Measurements from ENCODE around the gene FAM168B. TPM values are rescaled to one million over a fixed set of nuclear protein-coding genes. Genes with fewer than 3 reads are reported as not detected.

Gene FAM168B
- total and polyA plus RNA-seq, 5 donors from 2014 or later, result 33.6 to 72.1 (median 40.3) TPM

GRCh38 chr2:131050896-131051295, 42.4 kb downstream of the FAM168B start:
- H3K27ac ChIP-seq (ENCODE audit: insufficient read depth, low read length, poor library complexity, severe bottlenecking), result no peak overlapping the region
- Mint-ChIP-seq H3K27ac (no peak overlapping the region), H3K4me3 (no peak overlapping the region), H3K27me3 (no peaks in the 10 kb centered on the region), H3K4me1 (peaks cover 0 to 2% (median under 1%) of the 10 kb centered on the region in 4 donors), H3K36me3 (peaks cover 65% of the 10 kb centered on the region), H3K9me3 (no peaks in the 10 kb centered on the region)
- H3K36me3 ChIP-seq (ENCODE audit: control insufficient read depth, insufficient read depth, low read length), result peaks cover 84% of the 10 kb centered on the region
- no peaks in the 10 kb centered on the region for H3K4me1 ChIP-seq (ENCODE audit: control insufficient read depth, insufficient read depth, low read length, poor library complexity, severe bottlenecking)
- no peaks in the 10 kb centered on the region for H3K9me3 ChIP-seq (ENCODE audit: control insufficient read depth in 2 of 2, low read length in 2 of 2)
- no peak overlapping the region for H3K4me3 ChIP-seq (ENCODE audit: low read depth, low read length)
- DNase-seq (no peak), ATAC-seq (ENCODE audit: low read depth in 2 of 2) (no peak)
- no peaks in the 10 kb centered on the region for H3K27me3 ChIP-seq (ENCODE audit: control insufficient read depth, insufficient read depth, low read length)

GRCh38 chr2:131049150-131049718, 44.0 kb downstream of the FAM168B start:
- Mint-ChIP-seq H3K36me3 (peaks cover 51% of the 10 kb centered on the region), H3K27me3 (no peaks in the 10 kb centered on the region), H3K27ac (peak overlapping the region in 1 of 3 donors; percentile 48), H3K4me3 (no peak overlapping the region), H3K4me1 (peaks cover 0 to 2% (median 0%) of the 10 kb centered on the region in 4 donors), H3K9me3 (no peaks in the 10 kb centered on the region)
- Histone ChIP-seq H3K4me3 (ENCODE audit: low read depth, low read length) (no peak overlapping the region), H3K27me3 (ENCODE audit: control insufficient read depth, insufficient read depth, low read length) (no peaks in the 10 kb centered on the region), H3K9me3 (ENCODE audit: control insufficient read depth in 2 of 2, low read length in 2 of 2) (no peaks in the 10 kb centered on the region), H3K36me3 (ENCODE audit: control insufficient read depth, insufficient read depth, low read length) (peaks cover 67% of the 10 kb centered on the region), H3K4me1 (ENCODE audit: control insufficient read depth, insufficient read depth, low read length, poor library complexity, severe bottlenecking) (no peaks in the 10 kb centered on the region), H3K27ac (ENCODE audit: insufficient read depth, low read length, poor library complexity, severe bottlenecking) (no peak overlapping the region)
- no peak for DNase-seq
- ATAC-seq (ENCODE audit: low read depth in 2 of 2), result no peak

GRCh38 chr2:131048641-131049040, 44.6 kb downstream of the FAM168B start:
- H3K36me3 Mint-ChIP-seq, result peaks cover 50% of the 10 kb centered on the region
- peaks cover 0 to 4% (median 0%) of the 10 kb centered on the region in 4 donors for H3K4me1 Mint-ChIP-seq

GRCh38 chr2:131047920-131048560, 45.2 kb downstream of the FAM168B start:
- H3K27me3 Mint-ChIP-seq, result no peaks in the 10 kb centered on the region
- H3K9me3 ChIP-seq (ENCODE audit: control insufficient read depth in 2 of 2, low read length in 2 of 2), result no peaks in the 10 kb centered on the region
- DNase-seq (no peak), ATAC-seq (ENCODE audit: low read depth in 2 of 2) (no peak)
- no peak overlapping the region for H3K4me3 Mint-ChIP-seq
- H3K4me3 ChIP-seq (ENCODE audit: low read depth, low read length), result no peak overlapping the region
- peaks cover 0 to 4% (median 0%) of the 10 kb centered on the region in 4 donors for H3K4me1 Mint-ChIP-seq
- peaks cover 59% of the 10 kb centered on the region for H3K36me3 ChIP-seq (ENCODE audit: control insufficient read depth, insufficient read depth, low read length)
- no peak overlapping the region for H3K27ac Mint-ChIP-seq
- H3K27ac ChIP-seq (ENCODE audit: insufficient read depth, low read length, poor library complexity, severe bottlenecking), result no peak overlapping the region
- peaks cover 45% of the 10 kb centered on the region for H3K36me3 Mint-ChIP-seq
- no peaks in the 10 kb centered on the region for H3K4me1 ChIP-seq (ENCODE audit: control insufficient read depth, insufficient read depth, low read length, poor library complexity, severe bottlenecking)
- no peaks in the 10 kb centered on the region for H3K27me3 ChIP-seq (ENCODE audit: control insufficient read depth, insufficient read depth, low read length)
- H3K9me3 Mint-ChIP-seq, result no peaks in the 10 kb centered on the region

More at GRCh38 chr2:131048641-131049040, 44.6 kb downstream of the FAM168B start:
- H3K27me3 ChIP-seq (ENCODE audit: control insufficient read depth, insufficient read depth, low read length), result no peaks in the 10 kb centered on the region
- DNase-seq, result no peak
- no peaks in the 10 kb centered on the region for H3K9me3 Mint-ChIP-seq
- no peak overlapping the region for H3K4me3 ChIP-seq (ENCODE audit: low read depth, low read length)
- no peak overlapping the region for H3K4me3 Mint-ChIP-seq
- no peak overlapping the region for H3K27ac Mint-ChIP-seq
- no peak overlapping the region for H3K27ac ChIP-seq (ENCODE audit: insufficient read depth, low read length, poor library complexity, severe bottlenecking)
- H3K9me3 ChIP-seq (ENCODE audit: control insufficient read depth in 2 of 2, low read length in 2 of 2), result no peaks in the 10 kb centered on the region
- H3K27me3 Mint-ChIP-seq, result no peaks in the 10 kb centered on the region
- H3K4me1 ChIP-seq (ENCODE audit: control insufficient read depth, insufficient read depth, low read length, poor library complexity, severe bottlenecking), result no peaks in the 10 kb centered on the region
- peaks cover 64% of the 10 kb centered on the region for H3K36me3 ChIP-seq (ENCODE audit: control insufficient read depth, insufficient read depth, low read length)
- ATAC-seq (ENCODE audit: low read depth in 2 of 2), result no peak

- Histone ChIP-seq H3K4me3 (ENCODE audit: low read depth, low read length) (no peak overlapping the region), H3K9me3 (ENCODE audit: control insufficient read depth in 2 of 2, low read length in 2 of 2) (no peaks in the 10 kb centered on the region), H3K4me1 (ENCODE audit: control insufficient read depth, insufficient read depth, low read length, poor library complexity, severe bottlenecking) (peaks cover 3% of the 10 kb centered on the region), H3K36me3 (ENCODE audit: control insufficient read depth, insufficient read depth, low read length) (peaks cover 49% of the 10 kb centered on the region), H3K27ac (ENCODE audit: insufficient read depth, low read length, poor library complexity, severe bottlenecking) (no peak overlapping the region), H3K27me3 (ENCODE audit: control insufficient read depth, insufficient read depth, low read length) (no peaks in the 10 kb centered on the region)
- Mint-ChIP-seq H3K27ac (no peak overlapping the region), H3K4me1 (peaks cover 0 to 9% (median 2%) of the 10 kb centered on the region in 4 donors), H3K27me3 (no peaks in the 10 kb centered on the region), H3K9me3 (no peaks in the 10 kb centered on the region), H3K36me3 (peaks cover 36% of the 10 kb centered on the region), H3K4me3 (no peak overlapping the region)
- DNase-seq, result no peak
- ATAC-seq (ENCODE audit: low read depth in 2 of 2), result no peak
Measured at GRCh38 chr2:131046918-131047652, 46.2 kb downstream of the FAM168B start.

- Histone ChIP-seq H3K36me3 (ENCODE audit: control insufficient read depth, insufficient read depth, low read length) (peaks cover 41% of the 10 kb centered on the region), H3K27ac (ENCODE audit: insufficient read depth, low read length, poor library complexity, severe bottlenecking) (no peak overlapping the region), H3K4me1 (ENCODE audit: control insufficient read depth, insufficient read depth, low read length, poor library complexity, severe bottlenecking) (peaks cover 11% of the 10 kb centered on the region), H3K27me3 (ENCODE audit: control insufficient read depth, insufficient read depth, low read length) (no peaks in the 10 kb centered on the region), H3K4me3 (ENCODE audit: low read depth, low read length) (no peak overlapping the region), H3K9me3 (ENCODE audit: control insufficient read depth in 2 of 2, low read length in 2 of 2) (no peaks in the 10 kb centered on the region)
- no peak for ATAC-seq (ENCODE audit: low read depth in 2 of 2)
- no peak for DNase-seq
- H3K27me3 Mint-ChIP-seq, result no peaks in the 10 kb centered on the region
- peaks cover 28% of the 10 kb centered on the region for H3K36me3 Mint-ChIP-seq
- H3K4me1 Mint-ChIP-seq, result peaks cover 0 to 15% (median 5%) of the 10 kb centered on the region in 4 donors
- H3K9me3 Mint-ChIP-seq, result no peaks in the 10 kb centered on the region
- no peak overlapping the region for H3K4me3 Mint-ChIP-seq
- H3K27ac Mint-ChIP-seq, result no peak overlapping the region
Measured at GRCh38 chr2:131046028-131046917, 47.0 kb downstream of the FAM168B start.

- Histone ChIP-seq H3K9me3 (ENCODE audit: control insufficient read depth in 2 of 2, low read length in 2 of 2) (no peaks in the 10 kb centered on the region), H3K27ac (ENCODE audit: insufficient read depth, low read length, poor library complexity, severe bottlenecking) (no peak overlapping the region), H3K27me3 (ENCODE audit: control insufficient read depth, insufficient read depth, low read length) (no peaks in the 10 kb centered on the region), H3K4me1 (ENCODE audit: control insufficient read depth, insufficient read depth, low read length, poor library complexity, severe bottlenecking) (peaks cover 18% of the 10 kb centered on the region), H3K36me3 (ENCODE audit: control insufficient read depth, insufficient read depth, low read length) (peaks cover 33% of the 10 kb centered on the region), H3K4me3 (ENCODE audit: low read depth, low read length) (no peak overlapping the region)
- Mint-ChIP-seq H3K9me3 (no peaks in the 10 kb centered on the region), H3K36me3 (peaks cover 23% of the 10 kb centered on the region), H3K27me3 (peaks cover 5% of the 10 kb centered on the region), H3K27ac (no peak overlapping the region), H3K4me3 (no peak overlapping the region), H3K4me1 (peaks cover 0 to 23% (median 8%) of the 10 kb centered on the region in 4 donors)
- DNase-seq (no peak), ATAC-seq (ENCODE audit: low read depth in 2 of 2) (no peak)
Measured at GRCh38 chr2:131045286-131046027, 47.8 kb downstream of the FAM168B start.
